Activated CD4-positive, alpha-beta T cell treated with anti-CD3 and anti-CD28 coated beads, Interleukin-2, amount 50 U/mL, for 24 hours (primary cell): ENCODE data around the gene CREB3L1.

ENCODE experiments used
- DNase-seq, 2 donors: peaks; one replicate each; pipeline ENCODE4 v3.0.0-alpha.2; 2020; ENCODE audit warnings: low read depth in 1 of 2, low spot score in 1 of 2

Gene CREB3L1

GRCh38 chr11:46272816-46273427, 4.5 kb upstream of the CREB3L1 start:
- no peak for DNase-seq

GRCh38 chr11:46273511-46274205, 3.8 kb upstream of the CREB3L1 start:
- DNase-seq = no peak

- DNase-seq = no peak
Measured at GRCh38 chr11:46275964-46276641, 1.4 kb upstream of the CREB3L1 start.

- DNase-seq = no peak
Measured at GRCh38 chr11:46277313-46277621, 195 bp upstream of the CREB3L1 start.

- no peak for DNase-seq
Measured at GRCh38 chr11:46278387-46279125, 1.1 kb downstream of the CREB3L1 start.

- no peak for DNase-seq
Measured at GRCh38 chr11:46279126-46280099, 2.0 kb downstream of the CREB3L1 start.

- no peak for DNase-seq
Measured at GRCh38 chr11:46280706-46281105, 3.2 kb downstream of the CREB3L1 start.

GRCh38 chr11:46281371-46281831, 3.9 kb downstream of the CREB3L1 start:
- DNase-seq = no peak

GRCh38 chr11:46285173-46285572, 7.7 kb downstream of the CREB3L1 start:
- DNase-seq = no peak

GRCh38 chr11:46285594-46286033, 8.2 kb downstream of the CREB3L1 start:
- DNase-seq = no peak

GRCh38 chr11:46286789-46287188, 9.3 kb downstream of the CREB3L1 start:
- DNase-seq = no peak

- no peak for DNase-seq
Measured at GRCh38 chr11:46288451-46288850, 11.0 kb downstream of the CREB3L1 start.

- no peak for DNase-seq
Measured at GRCh38 chr11:46290011-46290410, 12.5 kb downstream of the CREB3L1 start.

GRCh38 chr11:46290598-46291309, 13.3 kb downstream of the CREB3L1 start:
- no peak for DNase-seq

- no peak for DNase-seq
Measured at GRCh38 chr11:46291441-46292150, 14.1 kb downstream of the CREB3L1 start.

GRCh38 chr11:46293066-46293465, 15.6 kb downstream of the CREB3L1 start:
- DNase-seq = no peak

- no peak for DNase-seq
Measured at GRCh38 chr11:46293641-46294103, 16.2 kb downstream of the CREB3L1 start.

GRCh38 chr11:46294365-46295309, 17.2 kb downstream of the CREB3L1 start:
- DNase-seq = no peak
